HG02852 (cell line): ENCODE measurements around the gene EPS15.
"Not testable (repeated sequence)": the region's sequence is repeated elsewhere in the genome, so short reads cannot be mapped to it uniquely, and the experiment has no call there.

Source experiments
- ATAC-seq: cut with Tn5 transposase; IDR thresholded peaks from one replicate; pipeline ENCODE4 v1.9.1; 2021; ENCODE audit warnings: mild to moderate bottlenecking, moderate library complexity; ENCODE audit not compliant: unreplicated experiment

EPS15 gene

DNA sequence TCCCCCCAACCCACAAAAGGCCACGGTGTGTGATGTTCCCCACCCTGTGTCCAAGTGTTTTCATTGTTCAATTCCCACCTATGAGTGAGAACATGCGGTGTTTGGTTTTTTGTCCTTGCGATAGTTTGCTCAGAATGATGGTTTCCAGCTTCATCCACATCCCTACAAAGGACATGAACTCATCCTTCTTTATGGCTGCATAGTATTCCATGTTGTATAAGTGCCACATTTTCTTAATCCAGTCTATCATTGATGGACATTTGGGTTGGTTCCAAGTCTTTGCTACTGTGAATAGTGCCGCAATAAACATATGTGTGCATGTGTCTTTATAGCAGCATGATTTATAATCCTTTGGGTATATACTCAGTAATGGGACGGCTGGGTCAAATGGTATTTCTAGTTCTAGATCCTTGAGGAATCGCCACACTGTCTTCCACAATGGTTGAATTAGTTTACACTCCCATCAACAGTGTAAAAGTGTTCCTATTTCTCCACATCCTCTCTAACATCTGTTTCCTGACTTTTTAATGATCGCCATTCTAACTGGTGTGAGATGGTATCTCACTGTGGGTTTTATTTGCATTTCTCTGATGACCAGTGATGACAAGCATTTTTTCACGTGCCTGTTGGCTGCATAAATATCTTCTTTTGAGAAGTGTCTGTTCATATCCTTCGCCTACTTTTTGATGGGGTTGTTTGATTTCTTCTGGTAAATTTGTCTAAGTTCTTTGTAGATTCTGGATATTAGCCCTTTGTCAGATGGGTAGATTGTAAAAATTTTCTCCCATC, 44.0 kb downstream of the EPS15 start:
- not testable (repeated sequence) for ATAC-seq

DNA sequence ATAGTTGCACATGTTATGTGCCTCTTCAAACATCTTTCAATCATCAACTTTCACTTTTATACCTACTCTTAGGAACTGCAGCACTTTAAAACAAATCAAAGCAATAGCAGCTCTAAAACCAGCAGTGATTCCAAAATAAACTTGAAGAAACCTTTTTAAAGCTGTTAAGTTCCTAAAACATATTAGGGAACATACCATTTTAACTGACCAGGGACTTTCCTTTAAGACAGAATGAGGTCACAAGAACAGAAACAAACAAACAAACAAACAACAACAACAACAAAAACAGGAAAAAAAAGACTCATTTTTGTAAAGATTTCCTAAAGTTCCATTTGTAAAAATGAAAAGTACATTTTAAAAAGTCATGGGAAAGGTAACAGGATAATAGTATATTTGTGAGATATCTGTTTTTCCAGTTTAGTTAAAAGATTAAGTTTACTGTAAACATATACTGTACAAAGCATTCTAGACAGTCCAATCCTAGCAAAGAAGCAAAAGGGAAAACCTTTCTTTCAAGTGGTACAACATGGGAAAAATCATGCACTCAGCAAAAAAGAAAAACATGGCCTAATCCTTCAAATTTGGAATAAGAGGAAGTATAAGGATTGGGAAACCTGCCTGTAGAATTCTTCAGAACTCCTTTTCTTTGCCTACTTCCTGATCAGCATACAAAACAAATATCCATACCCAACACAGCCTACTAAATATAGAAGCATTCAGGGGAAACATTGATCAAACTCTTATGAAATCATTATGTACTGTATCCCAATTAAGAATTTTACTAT, 45.5 kb downstream of the EPS15 start:
- ATAC-seq = no peak

DNA sequence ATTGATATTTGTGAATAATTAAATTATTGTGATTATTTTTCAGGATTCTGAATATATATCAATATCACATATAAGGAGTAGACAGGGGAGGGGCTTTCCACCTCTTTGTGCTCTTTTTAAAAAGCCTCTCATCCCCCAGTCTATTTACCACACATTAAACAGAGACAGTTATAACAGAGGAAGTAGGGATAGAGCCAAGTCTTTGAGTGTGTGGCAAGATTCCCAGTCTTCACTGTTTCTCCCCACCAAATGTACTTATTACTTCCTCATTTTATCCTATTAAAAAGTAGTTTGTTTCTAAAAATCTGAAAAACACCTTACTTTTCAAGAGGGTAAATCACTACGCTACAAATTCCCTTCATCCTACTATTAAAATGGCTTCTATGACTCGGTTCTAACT, 46.7 kb downstream of the EPS15 start:
- ATAC-seq = no peak

DNA sequence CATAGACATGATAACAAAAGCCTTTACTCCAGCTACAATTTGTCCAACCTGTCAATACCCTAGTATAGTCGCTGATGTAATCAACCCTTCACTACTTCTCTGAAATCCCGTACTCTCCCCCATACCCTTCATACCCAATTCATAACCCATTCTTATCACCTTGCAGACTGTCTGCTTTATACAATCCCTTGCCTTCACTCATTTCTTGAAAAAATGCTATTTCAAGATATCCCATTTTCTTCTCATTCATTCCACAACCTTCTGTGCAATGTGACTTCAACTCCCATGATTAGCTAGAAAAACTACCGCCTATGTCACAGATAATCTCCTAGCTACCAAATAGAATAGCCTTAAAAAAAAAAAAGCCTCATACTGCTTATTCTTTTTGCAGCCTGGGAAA, 49.5 kb downstream of the EPS15 start:
- ATAC-seq = no peak

DNA sequence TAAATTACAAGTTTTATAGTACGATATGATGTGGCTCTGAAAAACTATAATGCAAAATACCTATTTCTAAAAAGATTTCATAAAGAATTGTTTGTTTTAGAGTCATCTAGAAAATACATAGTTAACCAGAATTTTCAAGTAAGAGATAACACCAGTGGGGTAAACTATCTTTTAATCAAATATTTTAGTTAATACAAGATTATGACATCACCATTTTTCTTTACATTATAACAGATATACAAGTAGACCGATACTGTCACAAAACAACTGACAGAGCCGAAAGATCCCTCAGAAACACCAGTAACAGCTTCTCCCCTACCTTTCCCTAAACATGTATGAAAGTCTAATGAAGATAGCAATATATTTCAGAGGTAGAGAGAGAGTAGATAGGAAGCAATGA, 54.2 kb downstream of the EPS15 start:
- ATAC-seq = no peak

DNA sequence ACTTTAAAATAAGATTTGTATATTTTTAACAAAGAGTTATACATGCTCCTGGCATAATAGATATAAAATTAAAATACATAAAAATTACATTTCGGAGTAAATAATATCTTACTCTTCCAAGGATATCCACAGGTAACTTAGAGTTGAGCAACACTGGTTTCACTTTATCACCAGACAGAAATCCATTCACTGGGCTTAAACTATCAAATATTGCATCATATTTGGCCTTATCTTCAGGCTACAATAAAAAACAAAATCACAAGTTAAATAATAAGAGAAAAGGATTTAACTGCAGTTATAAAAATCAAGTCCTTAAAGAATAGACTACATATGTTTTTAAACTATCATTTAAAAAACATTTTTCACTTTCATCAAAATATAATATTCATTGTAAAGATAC, 55.5 kb downstream of the EPS15 start:
- no peak for ATAC-seq

DNA sequence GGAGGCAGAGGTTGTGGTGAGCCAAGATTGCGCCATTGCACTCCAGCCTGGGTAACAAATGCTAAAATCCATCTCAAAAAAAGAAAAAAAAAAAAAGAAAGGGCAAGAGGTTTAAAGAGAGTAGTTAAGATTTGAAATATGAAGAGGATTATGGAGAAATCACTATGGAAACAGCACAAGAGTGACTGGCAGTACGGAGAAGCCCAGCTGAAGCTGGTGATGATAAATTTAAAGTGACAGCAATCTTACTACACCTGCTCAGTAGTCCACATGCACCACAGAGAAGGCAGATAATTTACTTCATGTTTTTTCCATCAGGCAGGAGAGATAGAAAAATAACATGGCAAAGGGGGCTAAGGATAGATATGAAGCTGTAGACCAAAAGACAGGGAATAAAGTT, 56.8 kb downstream of the EPS15 start:
- ATAC-seq = not testable (repeated sequence)

DNA sequence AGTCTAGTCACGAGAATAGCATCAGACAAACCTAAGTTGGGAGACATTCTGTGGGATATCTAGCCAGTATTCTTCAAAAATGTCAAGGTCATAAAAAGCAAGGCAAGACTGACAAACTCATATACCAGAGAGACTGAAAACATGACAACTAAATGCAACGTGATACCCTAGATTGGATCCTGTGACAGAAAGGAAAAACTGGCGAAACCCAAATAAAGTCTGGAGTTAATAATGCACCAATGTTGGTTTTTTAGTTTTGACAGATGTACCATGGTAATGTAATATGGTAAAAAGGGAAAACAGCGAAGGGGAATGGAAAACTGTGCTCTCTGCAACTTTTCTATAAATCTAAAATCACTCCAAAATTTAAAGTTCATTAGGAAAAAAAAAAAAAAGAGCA, 64.5 kb downstream of the EPS15 start:
- ATAC-seq = no peak

DNA sequence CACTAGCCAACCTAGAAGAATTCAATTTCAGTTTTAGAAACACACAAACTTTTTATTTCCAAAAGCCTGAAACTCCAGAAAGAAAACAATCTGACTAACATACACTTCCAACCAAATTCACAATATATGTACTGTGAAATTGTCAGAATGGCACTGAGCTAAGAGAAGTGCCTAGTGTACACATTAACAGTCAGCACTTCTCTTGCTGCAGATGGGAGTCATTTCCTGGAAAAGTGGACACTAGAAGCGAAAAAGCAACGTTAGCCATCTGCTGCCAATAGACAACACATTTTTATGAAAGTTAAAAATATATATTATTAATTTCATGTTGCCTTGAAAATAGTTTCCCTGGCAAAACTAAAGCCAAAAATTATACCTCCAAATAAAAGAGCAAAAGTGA, 66.1 kb downstream of the EPS15 start:
- no peak for ATAC-seq

DNA sequence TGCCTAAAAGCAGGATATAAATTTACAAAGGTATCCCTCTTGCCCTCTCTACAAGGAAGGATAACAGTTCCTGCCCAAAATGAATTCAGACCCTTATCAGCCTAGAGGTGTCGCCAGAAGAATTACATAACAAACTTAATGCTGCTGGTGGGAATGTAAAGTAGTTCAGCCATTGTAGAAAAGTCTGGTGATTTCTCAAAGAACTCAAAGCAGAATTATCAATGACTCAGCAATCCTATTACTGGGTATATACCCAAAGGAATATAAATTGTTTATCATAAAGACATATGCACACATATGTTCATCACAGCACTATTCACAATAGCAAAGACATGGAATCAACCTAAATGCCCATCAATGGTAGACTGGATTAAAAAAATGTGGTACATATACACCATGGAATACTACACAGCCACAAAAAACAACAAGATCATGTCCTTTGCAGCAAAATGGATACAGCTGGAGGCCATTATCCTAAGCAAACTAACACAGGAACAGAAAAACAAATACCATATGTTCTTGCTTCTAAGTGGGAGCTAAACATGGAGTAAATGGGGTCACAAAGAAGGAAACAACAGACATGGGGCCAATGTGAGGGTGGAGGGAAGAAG, 70.1 kb downstream of the EPS15 start:
- not testable (repeated sequence) for ATAC-seq

DNA sequence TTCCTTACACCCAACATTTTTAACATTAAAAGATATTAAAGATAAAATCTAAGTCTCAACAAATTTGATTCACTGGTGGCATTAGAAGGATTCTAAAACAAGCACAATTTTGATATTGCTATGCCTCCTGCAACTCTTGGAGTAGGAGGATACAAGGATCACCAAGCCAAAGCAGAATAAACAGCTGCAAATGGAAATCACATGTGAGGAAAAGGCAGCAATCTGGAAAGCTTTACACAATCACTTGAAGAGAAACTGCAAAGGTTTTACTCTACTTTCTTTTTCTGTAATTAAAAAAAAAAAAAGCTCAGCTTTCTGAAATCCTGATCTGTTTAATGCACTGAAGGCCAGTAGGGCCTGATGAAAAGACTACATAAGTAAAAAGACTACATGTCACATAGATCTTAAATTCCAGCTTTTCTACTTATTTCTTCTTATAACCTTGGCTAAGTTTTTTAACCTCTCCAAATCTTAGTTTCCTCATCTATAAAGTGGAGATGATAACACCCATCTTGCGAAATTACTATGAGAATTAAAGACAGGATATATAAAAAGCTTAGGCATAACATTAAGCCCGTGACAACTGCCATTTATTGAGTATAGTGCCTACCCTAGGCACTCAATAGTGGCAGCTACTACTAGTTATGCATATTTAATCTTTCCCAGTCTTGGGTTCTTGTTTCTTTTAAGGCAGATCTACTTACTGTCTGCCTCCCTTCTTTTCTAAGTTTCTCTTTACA, 73.5 kb downstream of the EPS15 start:
- no peak for ATAC-seq

DNA sequence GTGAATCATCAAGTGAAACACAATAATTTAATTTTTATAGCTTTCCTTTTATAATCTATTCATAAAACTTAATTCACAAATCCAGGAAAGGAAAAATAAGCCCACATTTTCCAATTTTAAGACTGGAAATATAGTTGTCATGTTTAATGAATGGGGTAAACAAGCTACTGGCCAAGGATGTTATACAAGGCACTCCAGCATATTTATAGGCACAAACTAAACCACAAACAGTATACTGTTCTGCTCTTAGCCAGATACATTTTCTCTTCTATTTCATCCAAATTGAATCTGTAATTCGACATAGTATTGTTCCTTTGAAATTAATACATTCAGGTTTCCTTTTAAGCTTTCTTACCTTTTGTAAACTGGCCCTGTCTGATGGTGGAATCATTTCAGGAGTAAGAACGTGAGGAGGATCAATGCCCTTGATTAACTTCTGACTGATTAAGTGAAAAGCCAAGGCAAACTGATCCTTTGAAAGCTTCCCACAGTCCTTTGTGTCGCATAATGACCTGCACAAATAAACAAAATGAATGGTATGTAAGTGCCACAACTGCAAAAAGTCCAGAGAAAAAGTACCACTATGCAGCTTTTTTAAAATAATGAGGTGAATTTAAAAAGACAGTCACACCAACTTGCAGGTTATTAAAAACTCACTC, 74.4 kb downstream of the EPS15 start:
- ATAC-seq = no peak

DNA sequence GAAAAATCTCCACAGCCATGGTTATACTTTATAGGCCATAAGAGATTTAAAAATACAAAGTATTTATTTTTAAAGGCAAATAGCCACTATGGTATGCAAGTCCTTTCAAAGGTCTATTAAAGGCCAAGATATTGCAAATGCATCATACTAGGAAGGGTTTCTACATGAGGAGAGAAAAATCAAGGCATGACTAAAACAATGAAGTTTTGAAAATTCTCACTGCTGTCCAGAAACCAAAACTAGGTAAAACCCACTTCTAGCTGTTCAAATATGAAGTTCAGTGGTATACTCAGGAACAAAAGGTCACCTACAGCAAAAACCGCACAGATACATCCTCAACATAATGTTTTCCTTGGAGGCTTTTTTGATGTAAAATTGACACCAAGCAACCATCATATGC, 75.0 kb downstream of the EPS15 start:
- ATAC-seq = no peak

DNA sequence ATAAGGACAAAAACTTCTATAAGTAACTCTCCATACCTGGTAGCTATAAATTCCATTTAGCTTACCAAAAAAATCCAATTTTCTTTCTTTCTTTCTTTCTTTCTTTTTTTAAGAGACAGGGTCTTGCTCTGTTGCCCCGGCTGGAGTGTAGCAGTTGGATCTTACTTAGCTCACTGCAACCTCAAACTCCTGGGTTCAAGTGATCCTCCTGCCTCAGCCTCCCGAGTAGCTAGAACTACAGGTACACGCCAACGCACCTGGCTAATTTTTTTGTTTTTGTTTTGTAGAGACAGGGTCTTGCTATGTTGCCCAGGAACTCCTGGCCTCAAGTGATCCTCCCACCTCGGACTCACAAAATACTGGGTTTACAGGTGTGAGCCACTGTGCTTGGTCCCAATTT, 75.5 kb downstream of the EPS15 start:
- no peak for ATAC-seq

DNA sequence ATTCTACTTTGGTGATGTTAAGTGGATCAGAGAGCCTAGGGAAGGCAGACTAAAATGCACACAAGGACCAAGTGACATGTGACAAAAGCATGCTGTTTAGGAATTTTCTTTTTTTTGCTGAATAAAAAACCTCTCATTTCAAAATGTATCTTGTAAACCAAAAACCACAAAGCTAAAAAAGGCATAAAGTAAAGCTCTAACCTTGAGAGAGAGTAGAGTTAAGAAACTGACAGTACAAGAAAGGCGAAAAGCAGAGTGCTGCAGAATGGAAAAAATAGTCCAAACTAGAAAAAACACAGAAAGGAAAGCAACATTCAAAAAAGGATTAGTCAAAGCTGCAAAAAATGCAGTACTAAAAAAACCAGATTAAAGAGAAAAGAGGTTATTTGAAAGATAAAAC, 76.5 kb downstream of the EPS15 start:
- ATAC-seq = no peak

DNA sequence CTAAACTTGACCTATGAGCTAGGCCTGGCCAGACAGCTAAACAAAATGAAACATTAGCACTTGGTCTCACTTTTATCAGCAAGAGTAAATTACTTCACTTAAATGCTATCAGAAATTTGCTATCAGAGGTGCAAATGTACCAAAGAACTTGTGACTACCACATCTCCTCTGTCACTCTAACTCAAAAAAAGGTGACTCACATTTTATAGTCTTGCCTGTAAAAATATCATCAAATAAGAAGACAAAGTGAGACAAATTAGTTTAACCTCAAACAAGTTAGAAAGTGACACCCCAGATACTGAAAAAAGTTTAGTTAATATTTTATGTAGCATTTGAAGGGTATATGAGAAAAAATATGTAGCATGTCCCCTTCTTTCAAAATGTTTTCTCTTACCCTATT, 76.9 kb downstream of the EPS15 start:
- no peak for ATAC-seq

DNA sequence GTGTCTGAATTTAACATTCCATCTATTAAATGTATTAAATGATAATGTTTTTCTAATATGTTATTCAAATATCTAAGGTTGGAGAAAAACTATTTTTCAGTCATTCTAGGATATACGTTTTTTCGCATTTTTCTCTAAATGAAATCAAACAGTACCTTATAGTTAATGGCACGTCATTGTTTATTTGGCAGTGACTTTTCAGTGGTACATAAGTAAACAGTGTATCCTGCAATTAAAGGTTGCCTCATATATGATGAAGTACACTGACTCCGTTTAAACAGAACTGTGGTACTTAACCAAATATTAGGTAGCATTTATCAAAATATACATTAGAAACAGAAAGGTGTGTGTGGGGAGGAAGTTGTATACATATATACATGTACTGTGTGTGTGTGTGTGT, 79.2 kb downstream of the EPS15 start:
- ATAC-seq = no peak

DNA sequence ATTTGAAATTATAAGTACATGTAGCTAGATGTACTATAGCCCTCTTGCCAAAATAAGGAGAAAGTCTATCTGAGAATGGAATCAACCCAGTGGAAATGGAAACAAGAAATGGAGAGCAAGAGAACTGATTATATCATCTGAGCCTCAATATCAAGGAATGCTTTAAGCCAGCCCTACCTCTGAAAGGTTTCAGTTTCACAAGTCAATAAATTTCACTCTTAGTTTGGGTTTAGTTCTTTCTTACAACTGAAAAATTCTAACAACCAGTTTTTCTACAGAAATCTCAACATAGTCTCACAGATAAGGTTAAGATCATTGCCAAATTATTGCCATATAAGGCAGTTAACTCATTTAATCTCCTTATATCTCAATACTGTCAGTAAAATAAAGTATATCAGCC, 80.0 kb downstream of the EPS15 start:
- ATAC-seq = no peak

DNA sequence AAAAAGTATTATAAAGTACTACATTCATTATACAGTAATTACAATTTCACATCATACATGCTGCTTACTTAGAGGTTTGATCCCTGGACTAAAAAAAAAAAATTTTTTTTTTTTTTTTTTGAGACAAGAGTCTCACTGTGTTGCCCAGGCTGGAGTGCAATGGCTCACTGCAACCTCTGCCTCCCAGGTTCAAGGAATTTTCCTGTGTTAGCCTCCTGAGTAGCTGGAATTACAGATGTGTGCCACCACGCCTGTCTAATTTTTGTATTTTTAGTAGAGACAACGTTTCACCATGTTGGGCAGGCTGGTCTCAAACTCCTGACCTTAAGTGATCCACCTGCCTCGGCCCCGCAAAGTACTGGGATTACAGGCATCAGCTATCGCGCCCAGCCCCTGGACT, 81.7 kb downstream of the EPS15 start:
- not testable (repeated sequence) for ATAC-seq

DNA sequence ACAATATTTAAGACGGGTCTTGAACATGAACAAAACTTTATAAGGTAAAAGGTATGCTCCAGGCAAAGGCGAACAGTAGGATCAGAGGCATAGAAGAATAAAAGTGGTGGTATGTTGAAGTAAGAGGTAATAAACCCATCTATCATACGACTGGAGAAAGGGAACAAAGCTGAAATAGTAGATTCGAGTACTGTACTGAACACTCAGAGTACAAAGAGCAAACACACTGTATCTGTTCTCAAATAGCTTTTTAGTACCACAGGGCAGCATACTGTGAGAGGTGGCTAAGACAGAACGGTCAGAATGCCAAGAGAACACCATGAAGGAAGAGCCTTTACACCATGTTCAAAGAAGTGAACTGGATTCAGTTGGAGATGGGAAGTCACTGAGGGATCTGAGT, 83.2 kb downstream of the EPS15 start:
- no peak for ATAC-seq

DNA sequence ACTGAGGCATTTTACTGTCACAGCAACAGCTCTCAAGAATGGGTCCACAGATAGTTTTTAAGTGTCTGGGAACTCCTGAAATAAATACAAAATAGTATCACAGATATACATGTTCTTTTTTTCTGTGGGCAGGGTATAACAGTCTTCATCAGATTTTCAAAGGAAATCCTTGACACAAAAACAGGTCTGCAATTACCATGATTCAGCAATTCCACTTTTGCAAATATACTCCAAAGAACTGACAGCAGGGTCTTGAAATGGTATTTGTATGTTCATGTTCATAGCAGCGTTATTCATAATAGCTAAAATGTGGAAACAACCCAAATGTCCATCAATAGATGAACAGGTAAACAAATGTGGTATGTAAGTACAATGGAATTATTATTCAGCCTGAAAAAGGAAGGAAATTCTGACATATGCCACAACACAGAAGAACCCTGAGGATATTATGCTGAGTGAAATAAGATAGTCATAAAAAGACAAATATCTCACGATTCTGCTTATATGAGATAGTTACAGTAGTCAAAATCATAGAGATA, 85.0 kb downstream of the EPS15 start:
- no peak for ATAC-seq
